SK-N-SH (cell line): Measurements from ENCODE around the gene PNRC2. TPM values are rescaled to one million over a fixed set of nuclear protein-coding genes. Genes with fewer than 3 reads are reported as not detected.

Experiments
- CTCF ChIA-PET: fragments of 300-600, 350-600 bp; formaldehyde crosslinking; extraction: SDS; loops from one replicate; lab custom pipeline; 2021; lab: Yijun Ruan, JAX
- POLR2A ChIA-PET: fragments of 350-600 bp; sonication (Branson Sonifier 250); formaldehyde crosslinking; extraction: SDS; loops from one replicate; lab custom pipeline; 2020; ENCODE audit warnings: antibody characterized with exemption, inconsistent platforms; lab: Yijun Ruan, JAX
- DNase-seq: peaks from one replicate; pipeline ENCODE4 v3.0.0; 2012
- H2AFZ ChIP-seq: fragments of 200-600 bp; sonication (generic); 2 replicates; pipeline ENCODE4 v1.8.1; 2016; ENCODE audit warnings: antibody characterized with exemption, mild to moderate bottlenecking, low read depth
- H3F3A ChIP-seq: fragments of 200-600 bp; sonication (generic); replicated peaks from 2 replicates; pipeline ENCODE3; 2016; ENCODE audit warnings: antibody characterized with exemption, mild to moderate bottlenecking; ENCODE audit not compliant: insufficient read depth
- H3K27ac ChIP-seq, 2 experiments: fragments of 200-500 bp in 1 of 2; fragments of 200-600 bp in 1 of 2; sonication (Bioruptor generic) in 1 of 2; sonication (generic), shearing (Covaris generic) in 1 of 2; 2 replicates each; pipeline versions ENCODE4 v1.5.1 to v1.6.1; 2014 to 2016; ENCODE audit warnings: low read depth in 2 of 2, inconsistent platforms in 1 of 2, low read length in 1 of 2, mild to moderate bottlenecking in 1 of 2, mixed read lengths in 1 of 2
- H3K27me3 ChIP-seq: fragments of 200-600 bp; sonication (generic), shearing (Covaris generic); 2 replicates; pipeline ENCODE4 v1.6.1; 2016; ENCODE audit warnings: mixed run types; ENCODE audit not compliant: insufficient read depth
- H3K36me3 ChIP-seq, 2 experiments: fragments of 200-500 bp in 1 of 2; fragments of 200-600 bp in 1 of 2; sonication (Bioruptor generic) in 1 of 2; sonication (generic) in 1 of 2; replicated peaks in 1 of 2; 2 replicates each; pipeline versions ENCODE3 to v1.5.1; 2014 to 2016; ENCODE audit warnings: low read length in 1 of 2, mild to moderate bottlenecking in 1 of 2; ENCODE audit not compliant: insufficient read depth in 2 of 2, control insufficient read depth in 1 of 2
- H3K4me1 ChIP-seq, 2 experiments: fragments of 200-500 bp in 1 of 2; fragments of 200-600 bp in 1 of 2; sonication (Bioruptor generic) in 1 of 2; sonication (generic), shearing (Covaris generic) in 1 of 2; 2 replicates each; pipeline versions ENCODE4 v1.5.1 to v1.6.1; 2014 to 2016; ENCODE audit warnings: low read depth in 1 of 2, low read length in 1 of 2, mixed run types in 1 of 2; ENCODE audit not compliant: insufficient read depth in 2 of 2, control insufficient read depth in 1 of 2
- H3K4me2 ChIP-seq: fragments of 200-600 bp; sonication (generic), shearing (Covaris generic); 2 replicates; pipeline ENCODE4 v1.6.1; 2017; ENCODE audit warnings: mixed run types
- H3K4me3 ChIP-seq, 2 experiments: fragments of 200-500 bp in 1 of 2; fragments of 200-600 bp in 1 of 2; sonication (Bioruptor generic) in 1 of 2; sonication (generic), shearing (Covaris generic) in 1 of 2; 2 replicates each; pipeline versions ENCODE4 v1.5.1 to v1.8.1; 2014 to 2016; ENCODE audit warnings: low read depth in 2 of 2, inconsistent platforms in 1 of 2, low read length in 1 of 2, mild to moderate bottlenecking in 1 of 2, mixed read lengths in 1 of 2, moderate library complexity in 1 of 2
- H3K79me2 ChIP-seq: fragments of 200-600 bp; sonication (generic); 2 replicates; pipeline ENCODE4 v1.8.1; 2017; ENCODE audit warnings: mild to moderate bottlenecking; ENCODE audit not compliant: insufficient read depth
- H3K9ac ChIP-seq: fragments of 200-600 bp; sonication (generic); 2 replicates; pipeline ENCODE4 v1.6.1; 2017; ENCODE audit warnings: mixed run types
- H3K9me2 ChIP-seq: fragments of 200-600 bp; sonication (generic); 2 replicates; pipeline ENCODE4 v1.6.1; 2017; ENCODE audit warnings: mixed run types
- H3K9me3 ChIP-seq: fragments of 200-600 bp; sonication (generic); 2 replicates; pipeline ENCODE4 v1.6.1; 2017; ENCODE audit warnings: mixed run types, mild to moderate bottlenecking, moderate library complexity
- H4K20me1 ChIP-seq: fragments of 200-600 bp; sonication (generic); 2 replicates; pipeline ENCODE4 v1.6.1; 2017; ENCODE audit warnings: mild to moderate bottlenecking, mixed run types; ENCODE audit not compliant: insufficient read depth
- CTCF ChIP-seq: fragments of 200-600 bp; sonication (generic); IDR thresholded peaks from 2 replicates; pipeline ENCODE4 v1.6.1; 2017; ENCODE audit warnings: antibody characterized with exemption, mild to moderate bottlenecking, moderate library complexity
- EZH2phosphoT487 ChIP-seq: fragments of 200-600 bp; sonication (generic); IDR thresholded peaks from 2 replicates; pipeline ENCODE4 v1.6.1; 2017; ENCODE audit warnings: low read depth, mixed run types, mild to moderate bottlenecking, antibody characterized with exemption, moderate library complexity, borderline replicate concordance
- GABPA ChIP-seq: IDR thresholded peaks from 2 replicates; pipeline ENCODE4 v1.4.0; 2012; ENCODE audit warnings: low read depth, mild to moderate bottlenecking
- IRF3 ChIP-seq: fragments of 150-350 bp; IDR thresholded peaks from 2 replicates; pipeline ENCODE4 v1.6.1; 2016; ENCODE audit warnings: mild to moderate bottlenecking, low read depth, low read length
- JUND ChIP-seq: IDR thresholded peaks from 2 replicates; pipeline ENCODE4 v1.4.0; 2012
- MAX ChIP-seq: IDR thresholded peaks from 2 replicates; pipeline ENCODE4 v1.4.0; 2012; ENCODE audit warnings: low read depth
- NFIC ChIP-seq: IDR thresholded peaks from 2 replicates; pipeline ENCODE4 v1.4.0; 2012; ENCODE audit warnings: borderline replicate concordance
- NRF1 ChIP-seq: IDR thresholded peaks from 2 replicates; pipeline ENCODE4 v1.6.1; 2012; ENCODE audit warnings: low read depth, mild to moderate bottlenecking, low read length
- RCOR1 ChIP-seq: fragments of 150-350 bp; IDR thresholded peaks from 2 replicates; pipeline ENCODE4 v1.6.1; 2017; ENCODE audit warnings: antibody characterized with exemption, low read length
- RFX5 ChIP-seq: IDR thresholded peaks from 2 replicates; pipeline ENCODE4 v1.6.1; 2012; ENCODE audit warnings: mild to moderate bottlenecking, improper control_type of control experiment, low read length
- SMC3 ChIP-seq: IDR thresholded peaks from 2 replicates; pipeline ENCODE4 v1.6.1; 2012; ENCODE audit warnings: low read depth, low read length, improper control_type of control experiment
- TAF1 ChIP-seq: IDR thresholded peaks from 2 replicates; pipeline ENCODE4 v1.6.1; 2012; ENCODE audit warnings: low read depth, mild to moderate bottlenecking, low read length, moderate library complexity, borderline replicate concordance
- TEAD4 ChIP-seq: IDR thresholded peaks from 2 replicates; pipeline ENCODE4 v1.4.0; 2012; ENCODE audit warnings: mild to moderate bottlenecking, borderline replicate concordance; ENCODE audit not compliant: insufficient read depth
- WGBS: methylation state at CpG from one replicate; pipeline ENCODE4 v1.1.6; 2017; ENCODE audit warnings: low lambda C conversion rate; 5-methylcytosine and 5-hydroxymethylcytosine counted together
- polyA plus RNA-seq, 3 experiments: library from polyadenylated mRNA; depleted of rRNA; stranded (reverse); fragments of >200 nt; gene quantifications; 2 replicates each; pipeline ENCODE4 v1.2.3, GENCODE V29; 2012

The PNRC2 gene
- polyA plus RNA-seq, 1 of the 3 experiments (the other 2 are of a cell fraction), result 43.8 TPM

GRCh38 chr1:24002695-24003094 lies 43.1 kb downstream of the PNRC2 start:
- TF ChIP-seq IRF3 (no peak), TEAD4 (no peak), RCOR1 (no peak), TAF1 (no peak), GABPA (no peak), SMC3 (no peak), NFIC (no peak)
- TF ChIP-seq, all 33 proteins: peak for 0
- H3K9me2 ChIP-seq, result no peaks in the 10 kb centered on the region
- 67% methylated on average over 2 of the region's 2 CpGs for WGBS
- DNase-seq, result no peak
- H3K4me2 ChIP-seq, result no peak overlapping the region
- H4K20me1 ChIP-seq, result no peaks in the 10 kb centered on the region
- H3F3A ChIP-seq, result peaks cover 5% of the 10 kb centered on the region
- POLR2A ChIA-PET, result no interaction called here
- CTCF ChIA-PET, result no interaction called here
- H3K9ac ChIP-seq, result no peak overlapping the region
- H3K36me3 ChIP-seq, result no peaks in the 10 kb centered on the region
- H3K27ac ChIP-seq, result no peak overlapping the region
- no peaks in the 10 kb centered on the region for H3K27me3 ChIP-seq
- no peaks in the 10 kb centered on the region; a peak in 1 of 4 replicates for H3K4me1 ChIP-seq
- H2AFZ ChIP-seq, result no peak overlapping the region
- 0 out of 2 replicates have a peak, but pooled peaks cover 6% of the 10 kb centered on the region for H3K9me3 ChIP-seq
- H3K4me3 ChIP-seq, result no peak overlapping the region
- H3K79me2 ChIP-seq, result no peaks in the 10 kb centered on the region

- 0 out of 2 replicates have a peak, but pooled peaks cover 6% of the 10 kb centered on the region for H3K9me3 ChIP-seq
- POLR2A ChIA-PET, result no interaction called here
- no peaks in the 10 kb centered on the region for H3K36me3 ChIP-seq
- no peaks in the 10 kb centered on the region for H3K79me2 ChIP-seq
- H2AFZ ChIP-seq, result no peak overlapping the region
- H3K4me2 ChIP-seq, result no peak overlapping the region
- H3K9ac ChIP-seq, result no peak overlapping the region
- no peaks in the 10 kb centered on the region for H4K20me1 ChIP-seq
- TF ChIP-seq NRF1 (no peak), CTCF (no peak), RFX5 (no peak), RCOR1 (no peak), MAX (no peak), JUND (no peak), EZH2phosphoT487 (no peak), NFIC (no peak)
- TF ChIP-seq, all 33 proteins: peak for 0
- WGBS, result 18% methylated on average over 4 of the region's 4 CpGs
- Histone ChIP-seq H3F3A (no peaks in the 10 kb centered on the region), H3K9me2 (no peaks in the 10 kb centered on the region), H3K4me1 (no peaks in the 10 kb centered on the region), H3K27ac (no peak overlapping the region), H3K27me3 (no peaks in the 10 kb centered on the region), H3K4me3 (no peak overlapping the region)
- no peak for DNase-seq
- CTCF ChIA-PET, result interaction anchor here (0.5 kb wide), 1 partner anchor 11 kb away, joined by 3 read pairs; no protein-coding TSS in a partner anchor
These were observed 43.8 kb downstream of the PNRC2 start for GRCh38 chr1:24003331-24003972.
